ENCODE measurements around the gene APOL2. TPM values are rescaled to one million over a fixed set of nuclear protein-coding genes. Genes with fewer than 3 reads are reported as not detected.
"Not testable (repeated sequence)": the region's sequence is repeated elsewhere in the genome, so short reads cannot be mapped to it uniquely, and the experiment has no call there.

APOL2 gene
- total and polyA plus RNA-seq, 12 donors = 28.6 to 215 (median 53.3) TPM

DNA sequence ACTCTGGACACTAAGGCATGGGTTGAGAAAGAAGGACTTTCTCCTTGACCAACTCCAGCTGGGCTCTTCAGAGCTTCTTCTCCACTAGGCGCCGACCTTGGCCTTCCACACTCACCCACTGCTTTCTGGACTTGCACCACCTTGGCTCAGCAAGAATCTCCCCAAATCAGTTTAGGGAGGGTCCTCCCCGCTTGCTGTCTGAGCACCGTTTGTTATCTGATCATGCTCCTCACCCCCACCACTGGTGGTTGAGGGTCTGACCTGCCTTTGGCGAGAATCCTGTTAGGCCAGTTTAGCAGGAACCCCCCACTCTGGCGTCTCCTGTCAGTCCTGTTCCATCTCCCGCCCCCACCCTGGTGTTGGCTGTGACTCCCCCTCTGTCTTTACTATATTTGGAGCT is 10.4 kb downstream of the APOL2 start:
- Histone ChIP-seq H3K27me3 (no peaks in the 10 kb centered on the region), H3K9me3 (no peaks in the 10 kb centered on the region), H3K27ac (no peak overlapping the region), H3K4me1 (peaks cover 0 to 7% (median 0%) of the 10 kb centered on the region in 9 donors), H3K4me3 (no peak overlapping the region), H3K36me3 (peaks cover 0 to 87% (median 50%) of the 10 kb centered on the region in 9 donors)
- TF ChIP-seq, protein P1, sequence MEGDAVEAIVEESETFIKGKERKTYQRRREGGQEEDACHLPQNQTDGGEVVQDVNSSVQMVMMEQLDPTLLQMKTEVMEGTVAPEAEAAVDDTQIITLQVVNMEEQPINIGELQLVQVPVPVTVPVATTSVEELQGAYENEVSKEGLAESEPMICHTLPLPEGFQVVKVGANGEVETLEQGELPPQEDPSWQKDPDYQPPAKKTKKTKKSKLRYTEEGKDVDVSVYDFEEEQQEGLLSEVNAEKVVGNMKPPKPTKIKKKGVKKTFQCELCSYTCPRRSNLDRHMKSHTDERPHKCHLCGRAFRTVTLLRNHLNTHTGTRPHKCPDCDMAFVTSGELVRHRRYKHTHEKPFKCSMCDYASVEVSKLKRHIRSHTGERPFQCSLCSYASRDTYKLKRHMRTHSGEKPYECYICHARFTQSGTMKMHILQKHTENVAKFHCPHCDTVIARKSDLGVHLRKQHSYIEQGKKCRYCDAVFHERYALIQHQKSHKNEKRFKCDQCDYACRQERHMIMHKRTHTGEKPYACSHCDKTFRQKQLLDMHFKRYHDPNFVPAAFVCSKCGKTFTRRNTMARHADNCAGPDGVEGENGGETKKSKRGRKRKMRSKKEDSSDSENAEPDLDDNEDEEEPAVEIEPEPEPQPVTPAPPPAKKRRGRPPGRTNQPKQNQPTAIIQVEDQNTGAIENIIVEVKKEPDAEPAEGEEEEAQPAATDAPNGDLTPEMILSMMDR (IDR thresholded peaks at IDR 0.05) = no peak
- intact Hi-C loops (cut with DNase I) = loop anchor here in 1 of 10 donors (10.0 kb wide), 1 partner anchor 84 kb away; no protein-coding TSS in a partner anchor
- 86 to 90% methylated on average over 7 of the region's 7 CpGs for WGBS, 2 donors
- DNase-seq = no peak
- ATAC-seq = no peak

DNA sequence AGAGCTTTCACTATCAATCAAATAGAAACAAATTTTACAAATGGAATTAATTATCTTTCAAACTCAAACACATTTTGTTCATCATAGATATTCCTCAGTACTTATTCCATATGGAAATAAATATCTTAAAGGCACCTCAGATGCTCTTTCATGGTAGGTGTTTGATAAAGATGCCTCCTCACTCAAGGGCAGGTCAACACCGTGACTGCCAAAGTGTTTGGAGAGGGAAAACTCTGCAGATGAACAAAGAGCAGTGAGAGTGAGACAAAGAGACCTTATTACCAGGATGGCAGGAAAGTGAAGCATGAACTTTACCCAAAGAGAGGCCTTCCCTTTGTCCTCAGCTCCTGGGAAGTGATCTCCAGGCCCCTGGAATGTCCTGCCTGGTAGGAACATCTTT is 11.0 kb downstream of the APOL2 start:
- intact Hi-C loops (cut with DNase I) = loop anchor here in 1 of 10 donors (10.0 kb wide), 1 partner anchor 84 kb away; no protein-coding TSS in a partner anchor

DNA sequence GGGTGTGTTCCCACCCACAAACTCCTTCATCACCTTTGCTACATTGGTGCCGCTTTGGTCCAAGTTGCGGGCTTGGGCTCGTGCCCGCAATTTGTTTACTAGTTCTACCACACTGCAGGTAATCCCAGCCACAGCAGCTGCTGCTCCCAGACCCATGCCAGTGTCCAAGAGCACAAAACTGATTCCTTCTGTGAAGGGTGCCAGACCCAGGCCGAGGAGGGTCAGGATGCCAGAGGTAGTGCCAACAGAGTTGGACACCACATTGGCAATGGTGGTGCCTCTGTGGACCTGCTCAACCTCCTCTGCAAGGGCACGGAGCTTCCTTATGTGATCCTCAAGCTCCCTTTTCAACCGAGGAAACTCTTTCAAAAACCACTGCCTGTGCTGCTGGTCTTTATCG is 11.5 kb downstream of the APOL2 start:
- H3K27me3 ChIP-seq = no peaks in the 10 kb centered on the region
- intact Hi-C loops (cut with DNase I) = loop anchor here in 1 of 10 donors (10.0 kb wide), 1 partner anchor 83 kb away; no protein-coding TSS in a partner anchor
- 90 to 94% methylated on average over 8 of the region's 8 CpGs for WGBS, 2 donors

More for the DNA sequence above, 11.0 kb downstream of the APOL2 start:
- H3K4me3 ChIP-seq, H3K27ac ChIP-seq, ATAC-seq, H3K9me3 ChIP-seq, H3K27me3 ChIP-seq, DNase-seq: not testable (repeated sequence)
- 59 to 74% methylated on average over 1 of the region's 1 CpG for WGBS, 2 donors
- Histone ChIP-seq H3K36me3 (peaks cover 0 to 81% (median 48%) of the 10 kb centered on the region in 9 donors), H3K4me1 (peaks cover 0 to 10% (median 4%) of the 10 kb centered on the region in 9 donors)

DNA sequence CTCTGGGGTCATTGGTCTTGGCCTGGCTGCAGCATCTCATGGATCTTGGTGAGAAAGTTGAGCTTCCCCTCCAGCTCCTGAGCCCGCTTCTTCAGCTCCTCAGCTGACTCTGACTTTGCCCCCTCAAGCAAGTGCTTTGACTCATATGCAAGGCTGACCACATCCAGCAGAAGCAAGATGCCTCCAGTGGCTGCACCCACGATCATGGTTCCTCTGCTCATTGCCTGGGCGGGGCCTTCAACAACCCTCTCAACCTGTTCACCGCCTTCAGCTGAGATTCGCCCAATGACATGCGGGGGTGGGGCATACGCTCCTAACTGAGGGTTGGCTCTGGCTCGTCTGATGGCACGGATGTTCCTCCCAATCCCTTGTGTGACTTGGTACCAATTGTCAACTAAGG is 11.9 kb downstream of the APOL2 start:
- 91 to 93% methylated on average over 9 of the region's 9 CpGs for WGBS, 2 donors
- ATAC-seq = no peak
- intact Hi-C loops (cut with DNase I) = loop anchor here in 1 of 10 donors (10.0 kb wide), 1 partner anchor 83 kb away; no protein-coding TSS in a partner anchor
- no peaks in the 10 kb centered on the region for H3K27me3 ChIP-seq
- H3K4me3 ChIP-seq = no peak overlapping the region
- TF ChIP-seq, protein P1 (IDR thresholded peaks at IDR 0.05) = no peak
- no peaks in the 10 kb centered on the region for H3K9me3 ChIP-seq
- peaks cover 0 to 71% (median 40%) of the 10 kb centered on the region in 9 donors for H3K36me3 ChIP-seq
- H3K27ac ChIP-seq = no peak overlapping the region
- H3K4me1 ChIP-seq = peaks cover 0 to 12% (median 9%) of the 10 kb centered on the region in 9 donors
- no peak for DNase-seq

More for the DNA sequence above, 11.5 kb downstream of the APOL2 start:
- ATAC-seq (no peak), DNase-seq (no peak)
- Histone ChIP-seq H3K27ac (no peak overlapping the region), H3K4me3 (no peak overlapping the region), H3K9me3 (no peaks in the 10 kb centered on the region), H3K36me3 (peaks cover 0 to 76% (median 43%) of the 10 kb centered on the region in 9 donors), H3K4me1 (peaks cover 0 to 12% (median 9%) of the 10 kb centered on the region in 9 donors)
- TF ChIP-seq, protein P1 (IDR thresholded peaks at IDR 0.05) = no peak

DNA sequence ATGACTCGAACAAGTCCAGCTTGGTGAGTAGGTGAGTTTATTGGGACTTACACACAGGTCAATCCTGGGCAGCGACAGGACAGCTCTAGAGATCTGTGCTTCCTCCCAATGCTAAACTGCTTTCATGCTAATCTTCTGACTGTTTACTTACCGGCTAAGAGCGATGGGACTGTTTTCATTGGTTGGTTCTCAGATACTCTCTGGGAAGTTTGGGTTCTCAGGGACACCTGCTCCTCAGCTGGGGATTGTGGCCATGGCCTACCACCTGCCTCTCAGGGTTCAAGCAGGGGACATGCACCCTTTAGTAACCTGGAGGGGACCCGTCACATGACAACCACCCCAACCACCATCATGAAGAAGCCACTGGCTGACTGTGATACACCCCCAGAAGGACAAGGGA is 13.1 kb downstream of the APOL2 start:
- peaks cover 0 to 19% (median 12%) of the 10 kb centered on the region in 9 donors for H3K4me1 ChIP-seq
- no peak overlapping the region for H3K27ac ChIP-seq
- H3K9me3 ChIP-seq = no peaks in the 10 kb centered on the region
- H3K27me3 ChIP-seq = no peaks in the 10 kb centered on the region
- 84 to 95% methylated on average over 5 of the region's 5 CpGs for WGBS, 2 donors
- no peak for ATAC-seq
- no peak for DNase-seq
- H3K4me3 ChIP-seq = no peak overlapping the region
- H3K36me3 ChIP-seq = peaks cover 0 to 59% (median 30%) of the 10 kb centered on the region in 9 donors
- intact Hi-C loops (cut with DNase I) = loop anchor here in 1 of 10 donors (10.0 kb wide), 1 partner anchor 81 kb away; no protein-coding TSS in a partner anchor
- TF ChIP-seq, protein P1 (IDR thresholded peaks at IDR 0.05) = no peak
